ENCODE measurements around the gene TMEM120A.

DNA sequence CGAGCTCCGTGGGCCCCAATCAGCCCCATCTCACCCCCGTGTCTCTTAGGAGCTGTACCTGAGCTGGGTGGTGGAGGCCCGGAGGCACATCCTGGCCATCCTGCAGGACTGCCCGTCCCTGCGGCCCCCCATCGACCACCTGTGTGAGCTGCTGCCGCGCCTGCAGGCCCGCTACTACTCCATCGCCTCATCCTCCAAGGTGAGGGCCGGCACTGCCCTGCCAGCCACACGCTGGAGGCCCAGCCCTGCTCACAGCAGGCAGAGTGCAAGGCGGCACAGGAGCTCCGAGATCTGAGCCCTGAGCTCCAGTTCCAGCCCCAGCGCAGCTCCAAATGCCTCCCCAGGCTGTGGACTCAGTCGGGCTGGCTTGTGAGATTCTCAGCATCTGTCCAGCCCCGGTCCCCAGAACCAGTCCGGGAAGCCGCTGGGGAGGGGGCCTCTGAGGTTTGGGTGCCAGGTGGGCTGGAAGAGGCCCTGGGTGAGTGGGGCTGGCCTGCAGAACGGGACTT lies 9.3 kb downstream of the TMEM120A start:
- no peak for TF ChIP-seq GATA2 (IDR thresholded peaks at IDR 0.05; ENCODE audit: low read depth, low read length)
- no peak for TF ChIP-seq GATA3 (IDR thresholded peaks at IDR 0.05; ENCODE audit: low read depth, low read length)
